Activated CD8-positive, alpha-beta memory T cell treated with anti-CD3 and anti-CD28 coated beads for 1 hour (primary cell): ENCODE results near the gene STIL.
"Not testable (repeated sequence)": the region's sequence is repeated elsewhere in the genome, so short reads cannot be mapped to it uniquely, and the experiment has no call there.

Experiments used
- DNase-seq, 2 donors: peaks; one replicate each; pipeline ENCODE4 v3.0.0-alpha.2; 2020; ENCODE audit warnings: low read depth in 1 of 2; ENCODE audit errors: extremely low read depth in 1 of 2

The STIL gene

DNA sequence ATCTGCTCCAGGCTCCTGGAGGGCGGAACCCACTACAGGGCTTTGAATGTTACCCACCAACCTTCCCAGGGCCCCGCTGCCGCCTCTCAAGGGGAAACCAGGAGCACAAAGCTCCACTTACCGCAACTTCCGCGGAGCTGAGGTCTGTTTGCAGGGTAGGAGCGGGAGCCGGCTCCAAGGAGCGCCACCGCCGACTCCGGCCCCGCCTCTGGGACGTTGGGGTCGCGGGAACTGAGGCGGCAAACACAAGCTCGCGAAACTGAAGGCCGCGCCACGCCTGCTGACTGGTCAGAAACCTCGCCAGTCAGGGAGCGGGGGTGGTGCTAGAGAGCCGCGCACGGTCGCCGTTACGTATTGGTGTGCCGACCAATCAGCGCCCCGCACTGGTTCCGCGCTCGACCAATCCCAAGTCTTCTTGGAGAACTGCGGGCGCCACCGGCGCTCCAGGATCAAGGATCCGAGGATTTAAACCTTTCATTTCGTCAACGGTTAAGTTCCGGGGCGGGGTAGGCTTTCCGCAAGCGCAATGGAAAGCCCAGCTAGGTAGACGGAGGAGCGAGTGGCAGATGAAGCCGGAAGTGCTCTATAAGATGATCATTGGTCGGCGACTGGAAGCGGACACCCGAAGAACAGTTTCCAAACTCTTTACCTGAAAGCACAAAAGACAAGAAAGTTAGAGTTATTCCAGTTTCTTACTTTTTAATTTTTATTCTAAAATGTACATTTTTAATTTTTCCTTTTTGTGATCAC lies at the start of gene STIL:
TSS of gene STIL (minus strand) at position 233 of the 750 bp plus-strand sequence. CDS start 3,828 bp downstream, outside the sequence.
- peak; percentile 91 to 92 for DNase-seq

DNA sequence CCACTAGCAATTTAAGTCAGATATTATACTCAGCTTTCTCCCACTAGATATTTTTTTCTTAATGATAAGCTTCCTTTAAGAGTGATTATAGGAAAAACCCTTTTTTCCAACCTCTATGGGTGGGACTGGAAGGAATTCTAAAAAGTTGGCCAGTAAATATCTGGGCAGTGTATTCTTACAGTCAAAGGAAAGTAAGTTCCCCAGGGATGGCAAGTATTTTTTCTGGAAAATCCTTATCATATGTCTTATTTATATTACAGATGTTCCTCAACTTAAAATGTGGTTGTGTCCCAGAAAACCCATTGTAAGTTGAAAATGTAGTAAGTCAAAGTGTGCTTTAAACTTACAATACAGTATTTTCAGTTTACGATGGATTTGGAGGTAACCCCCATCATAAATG lies 48.9 kb upstream of the STIL start:
- DNase-seq = no peak

DNA sequence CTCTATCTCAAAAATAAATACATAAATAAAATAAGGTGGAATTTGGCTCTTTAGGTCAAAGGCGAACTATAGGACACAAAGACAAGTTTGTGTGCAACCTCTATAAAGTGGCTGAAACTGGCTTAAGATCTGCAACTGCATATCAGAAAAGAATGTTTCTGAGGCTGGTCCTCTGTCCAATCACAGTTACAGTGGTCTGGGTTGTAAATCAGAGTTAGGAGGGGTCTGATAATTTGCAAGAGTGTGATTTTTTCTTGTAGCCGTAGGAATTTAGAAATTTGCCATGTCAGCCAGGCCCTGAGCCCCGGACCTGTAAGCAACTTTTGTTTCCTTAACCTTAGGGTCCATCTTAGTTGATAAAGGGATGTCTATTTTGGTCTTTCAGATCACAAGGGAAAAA lies 47.4 kb upstream of the STIL start:
- no peak for DNase-seq

DNA sequence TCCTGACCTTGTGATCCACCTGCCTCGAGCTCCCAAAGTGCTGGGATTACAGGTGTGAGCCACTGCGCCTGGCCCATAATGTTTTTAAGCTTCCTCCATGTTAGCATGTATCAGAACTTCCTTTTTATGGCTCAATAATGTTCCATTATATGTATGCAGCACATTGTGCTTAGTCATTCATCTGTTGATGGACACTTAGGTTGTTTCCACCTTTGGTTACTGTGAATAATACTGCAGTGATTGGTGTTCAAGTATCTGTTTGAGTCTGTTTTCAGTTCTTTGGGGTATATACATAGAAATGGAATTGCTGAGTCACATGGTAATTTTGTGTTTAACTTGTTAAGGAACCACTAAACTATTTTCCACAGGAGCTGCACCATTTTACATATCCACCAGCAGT lies 37.4 kb upstream of the STIL start:
- DNase-seq = no peak

DNA sequence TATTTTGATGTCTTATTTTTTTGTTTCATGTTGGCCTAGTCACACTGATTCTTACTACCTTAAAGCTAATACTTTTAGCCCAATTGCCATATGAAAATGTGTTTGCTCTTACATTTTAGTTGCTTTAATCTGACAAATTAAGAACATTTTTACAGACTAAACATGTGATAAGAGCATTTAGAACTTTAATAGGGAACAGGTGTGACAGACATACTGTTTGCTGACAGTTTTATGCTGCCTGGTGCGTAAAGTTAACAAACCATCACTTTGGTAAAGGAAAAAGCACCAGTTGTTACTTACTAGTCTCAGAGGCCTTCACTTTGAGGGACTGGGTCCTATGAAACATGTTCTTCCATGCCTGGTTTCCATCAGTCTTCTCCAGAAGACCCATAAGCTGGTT lies 34.3 kb upstream of the STIL start:
- no peak for DNase-seq

DNA sequence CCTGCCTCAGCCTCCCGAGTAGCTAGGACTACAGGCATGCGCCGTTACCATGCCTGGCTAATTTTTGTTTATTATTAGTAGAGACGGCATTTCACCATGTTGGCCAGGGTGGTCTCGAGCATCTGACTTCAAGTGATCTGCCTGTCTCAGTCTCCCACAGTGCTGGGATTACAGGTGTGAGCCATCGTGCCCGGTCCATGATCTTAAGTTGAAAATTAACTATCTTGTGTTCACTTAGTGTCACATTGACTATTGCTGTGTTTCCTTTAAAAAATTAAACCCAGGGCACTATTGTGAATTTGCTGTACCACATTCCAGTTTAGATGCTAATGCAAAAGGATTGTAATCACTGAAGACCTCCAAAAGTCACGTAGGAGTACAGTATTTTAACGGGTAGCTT lies 33.8 kb upstream of the STIL start:
- no peak for DNase-seq

DNA sequence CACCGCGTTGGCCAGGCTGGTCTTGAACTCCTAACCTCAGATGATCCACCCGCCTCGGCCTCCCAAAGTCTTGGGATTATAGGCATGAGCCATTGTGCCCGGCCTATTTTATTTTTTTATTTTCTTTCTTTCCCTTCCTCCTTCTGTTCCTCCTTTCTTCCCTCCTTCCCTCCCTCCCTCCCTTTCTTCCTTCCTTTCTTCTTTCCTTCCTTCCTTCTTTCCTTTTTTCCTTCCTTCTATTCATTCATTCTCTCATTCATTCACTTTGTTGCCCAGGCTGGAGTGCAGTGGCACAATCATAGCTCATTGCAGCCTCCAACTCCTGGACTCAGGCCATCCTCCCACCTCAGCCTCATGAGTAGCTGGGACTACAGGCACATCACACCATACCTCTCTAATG lies 33.0 kb upstream of the STIL start:
- DNase-seq = not testable (repeated sequence)

DNA sequence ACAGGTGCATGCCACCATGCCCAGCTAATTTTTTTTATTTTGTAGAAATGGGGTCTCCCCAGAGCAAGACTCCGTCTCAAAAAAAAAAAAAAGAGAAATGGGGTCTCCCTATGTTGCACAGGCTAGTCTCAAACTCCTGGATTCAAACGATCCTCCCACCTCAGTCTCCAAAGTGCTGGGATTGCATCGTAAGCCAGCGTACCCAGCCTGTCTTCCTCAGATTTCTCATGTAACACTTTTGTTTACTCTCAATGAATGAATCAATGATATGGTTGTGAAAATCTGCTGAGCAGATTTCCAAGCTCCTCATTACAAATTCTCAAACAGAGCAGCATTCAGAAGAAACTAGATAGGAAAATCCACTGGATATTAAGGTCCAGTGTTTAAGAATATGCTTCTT lies 26.3 kb upstream of the STIL start:
- no peak for DNase-seq

DNA sequence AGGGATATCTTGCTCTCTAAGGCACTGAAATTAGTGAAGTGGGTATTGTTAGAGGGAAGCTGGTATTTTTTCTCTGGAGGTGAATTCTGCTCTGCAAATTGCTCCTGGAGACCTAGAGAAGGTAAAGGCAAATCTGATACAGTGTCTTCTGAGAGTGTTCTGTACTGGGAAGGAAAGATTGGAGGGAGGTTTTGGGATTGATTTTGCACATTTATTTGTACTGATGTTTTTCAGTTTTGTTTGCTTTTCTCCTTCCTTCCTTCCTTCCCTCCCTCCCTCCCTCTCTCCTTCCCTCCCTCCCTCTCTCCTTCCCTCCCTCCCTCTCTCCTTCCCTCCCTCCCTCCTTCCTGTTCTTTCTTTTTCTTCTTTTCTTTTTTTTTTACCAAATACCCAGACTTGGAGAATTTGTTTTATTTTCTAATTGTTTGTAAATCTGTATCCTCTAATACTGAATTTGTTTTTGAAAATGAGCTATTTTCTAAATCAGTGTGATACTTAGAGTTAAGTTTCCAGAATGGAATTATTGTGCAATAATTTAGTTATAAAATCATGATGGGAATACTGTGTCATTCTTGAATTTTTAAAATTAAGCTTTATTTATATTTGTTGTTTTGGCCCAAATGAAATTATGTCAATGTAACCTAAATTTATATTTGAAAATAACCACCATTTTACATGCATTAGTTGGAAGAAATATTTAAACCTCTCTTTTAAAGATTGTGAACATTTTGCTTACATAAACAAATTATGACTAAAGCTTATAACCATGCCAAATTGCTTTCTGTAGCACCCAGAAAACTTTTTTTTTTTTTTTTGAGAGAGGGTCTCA lies 24.5 kb upstream of the STIL start:
- DNase-seq = no peak

DNA sequence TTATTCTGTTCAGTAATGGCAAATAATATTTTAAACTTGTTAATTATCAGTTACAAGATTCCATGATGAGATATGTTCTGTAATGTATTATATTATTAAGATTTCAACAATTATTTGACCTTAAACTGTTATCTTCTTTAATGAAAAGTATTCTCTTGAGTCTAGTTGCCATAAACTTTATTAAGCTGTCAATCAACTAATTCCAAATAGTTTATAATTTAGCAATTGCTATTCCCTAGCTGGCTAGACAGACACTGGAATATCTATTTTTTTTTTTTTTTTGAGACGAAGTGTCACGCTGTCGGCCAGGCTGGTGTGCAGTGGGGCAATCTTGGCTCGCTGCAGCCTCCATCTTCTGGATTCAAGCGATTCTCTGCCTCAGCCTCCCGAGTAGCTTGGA lies 23.4 kb upstream of the STIL start:
- DNase-seq = no peak

DNA sequence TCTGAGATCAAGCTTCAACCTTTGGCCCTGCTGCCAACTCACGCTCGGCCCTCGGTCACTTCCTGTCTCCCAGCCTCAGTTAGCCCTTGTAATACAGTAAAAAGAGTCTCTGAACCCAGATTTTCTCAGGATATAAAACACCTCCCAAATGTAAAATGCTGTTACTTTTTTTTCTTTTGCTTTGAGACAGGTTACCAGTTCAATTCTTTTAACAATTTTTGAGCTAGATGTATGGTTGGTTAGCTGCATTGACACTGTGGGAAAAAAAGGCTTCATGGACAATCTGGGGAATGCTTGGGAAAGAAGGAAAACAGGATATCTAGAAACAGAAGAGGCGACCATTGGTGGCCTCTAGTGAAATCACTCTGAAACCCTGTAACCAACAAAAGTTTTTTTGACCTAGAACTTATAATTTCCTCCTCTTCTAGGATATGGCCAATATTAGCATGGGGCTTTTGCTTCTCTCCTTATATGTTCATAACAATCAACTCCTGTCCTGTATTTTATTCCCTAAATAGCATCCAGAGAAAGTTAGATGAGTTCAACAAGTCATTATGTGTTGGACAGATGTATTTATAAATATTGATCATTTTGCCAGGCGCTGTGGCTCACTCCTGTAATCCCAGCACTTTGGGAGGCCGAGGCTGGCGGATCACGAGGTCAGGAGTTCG lies 21.0 kb upstream of the STIL start:
- no peak for DNase-seq

DNA sequence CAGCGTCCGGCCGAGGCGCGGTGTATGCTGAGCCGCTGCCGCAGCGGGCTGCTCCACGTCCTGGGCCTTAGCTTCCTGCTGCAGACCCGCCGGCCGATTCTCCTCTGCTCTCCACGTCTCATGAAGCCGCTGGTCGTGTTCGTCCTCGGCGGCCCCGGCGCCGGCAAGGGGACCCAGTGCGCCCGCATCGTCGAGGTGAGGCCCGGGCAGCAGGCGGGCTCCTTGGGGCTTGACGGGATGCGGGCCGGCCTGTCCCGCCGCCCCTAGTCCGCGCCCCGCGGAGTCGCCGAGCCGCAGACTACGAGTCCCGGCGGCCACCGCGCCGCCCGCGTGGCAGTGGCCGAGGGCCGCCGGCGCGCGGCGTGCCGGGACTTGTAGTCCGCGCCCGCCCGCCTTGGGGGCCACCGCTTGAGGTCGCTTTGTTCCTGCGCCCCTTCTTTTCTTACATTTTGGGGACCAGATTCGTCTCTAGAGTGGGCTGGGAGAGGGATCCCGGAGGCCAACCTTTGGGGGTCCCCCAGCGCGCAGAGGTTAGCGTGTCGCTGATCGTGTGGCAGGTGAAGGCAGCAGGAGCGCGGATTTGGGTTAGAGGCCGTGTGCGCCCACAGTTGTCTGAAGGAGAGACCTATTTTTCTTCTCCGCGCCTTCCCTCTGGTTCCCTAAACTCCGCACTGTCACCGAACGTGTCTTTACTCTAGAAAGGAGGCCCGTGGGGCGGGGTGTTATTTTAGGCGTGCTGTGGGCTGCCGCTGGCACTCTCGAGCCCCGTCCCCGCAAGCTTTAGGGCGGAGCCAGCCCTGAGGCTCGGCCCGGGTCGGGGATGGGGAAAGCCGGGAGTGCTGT lies 20.2 kb upstream of the STIL start:
- DNase-seq = peak in 1 of 2 donors; percentile 63

DNA sequence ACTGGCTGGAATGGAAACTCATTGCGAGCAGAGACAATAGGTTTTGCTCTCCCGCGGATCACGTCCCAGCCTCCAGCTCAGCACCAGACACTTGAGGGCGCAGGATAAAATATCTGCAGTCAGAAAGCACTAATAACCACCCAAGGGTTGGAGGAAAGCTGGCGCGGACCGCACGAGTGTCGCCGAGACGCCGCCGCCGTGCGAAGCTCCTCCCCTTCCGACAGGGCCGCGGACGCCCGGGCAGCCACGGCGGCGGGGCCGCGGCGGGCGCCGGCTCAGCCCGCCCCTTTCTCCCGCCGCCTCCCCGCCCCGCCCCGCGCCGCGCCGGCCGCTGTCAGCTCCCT lies 19.6 kb upstream of the STIL start, which contains the start of gene CMPK1:
TSS of gene CMPK1 (plus strand) at position 213 of the 344 bp plus-strand sequence. CDS start 156 bp downstream, outside the sequence.
- DNase-seq = peak in 1 of 2 donors; percentile 65

DNA sequence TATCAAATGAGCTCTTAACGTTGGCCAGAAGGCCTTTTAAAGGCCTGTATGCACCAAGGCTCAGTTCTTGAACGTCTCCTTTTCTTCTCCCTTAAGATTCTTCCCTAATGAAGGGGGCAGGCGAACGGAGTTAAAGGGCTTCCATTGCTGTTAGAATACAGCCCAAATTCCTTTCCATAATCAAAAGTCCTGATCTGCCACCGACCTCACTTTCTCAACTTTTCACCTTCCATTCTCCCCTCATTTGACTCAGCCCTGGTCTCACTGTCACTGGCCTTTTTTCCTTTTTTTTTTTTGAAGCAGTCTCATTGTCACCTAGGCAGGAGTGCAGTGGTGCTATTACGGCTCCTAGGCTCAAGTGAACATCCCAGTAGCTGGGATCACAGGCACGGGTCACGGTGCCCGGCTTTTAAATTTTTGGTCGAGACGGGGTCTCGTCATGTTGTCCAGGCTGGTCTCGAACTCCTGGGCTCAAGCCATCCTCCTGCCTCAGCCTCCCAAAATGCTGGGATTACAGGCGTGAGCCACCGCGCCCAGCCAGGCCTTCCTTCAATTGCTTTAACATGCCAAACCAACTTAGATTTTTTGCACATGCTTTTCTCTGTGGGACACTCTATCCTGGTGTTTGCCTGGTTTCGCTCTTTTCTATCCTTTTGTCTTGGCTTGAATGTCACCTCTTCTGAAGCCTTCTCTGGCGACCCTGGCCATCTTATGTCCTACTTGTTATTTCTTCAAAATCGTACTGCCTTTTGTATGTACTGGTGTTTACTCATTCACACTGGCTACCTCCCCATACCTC lies 19.0 kb upstream of the STIL start:
- no peak for DNase-seq

DNA sequence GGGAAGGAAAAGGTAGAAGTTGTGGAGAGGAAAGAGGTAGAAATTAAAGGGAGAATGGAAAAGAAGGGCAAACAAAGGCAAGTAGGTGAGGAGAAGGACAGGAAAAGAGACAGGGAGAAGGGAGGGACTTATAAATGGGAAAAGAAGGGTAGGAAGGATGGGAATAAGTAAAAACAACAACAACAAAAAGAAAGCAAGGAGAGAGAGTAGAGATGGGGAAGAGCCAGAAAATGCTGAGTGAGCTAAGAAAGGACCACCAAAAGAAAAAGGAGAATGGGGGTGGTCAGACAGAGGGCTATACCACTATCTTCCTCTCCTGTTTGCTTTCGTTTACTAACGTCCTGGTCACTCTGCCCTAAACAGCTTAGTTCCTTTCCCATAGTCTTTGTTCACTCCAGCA lies 17.9 kb upstream of the STIL start:
- no peak for DNase-seq

DNA sequence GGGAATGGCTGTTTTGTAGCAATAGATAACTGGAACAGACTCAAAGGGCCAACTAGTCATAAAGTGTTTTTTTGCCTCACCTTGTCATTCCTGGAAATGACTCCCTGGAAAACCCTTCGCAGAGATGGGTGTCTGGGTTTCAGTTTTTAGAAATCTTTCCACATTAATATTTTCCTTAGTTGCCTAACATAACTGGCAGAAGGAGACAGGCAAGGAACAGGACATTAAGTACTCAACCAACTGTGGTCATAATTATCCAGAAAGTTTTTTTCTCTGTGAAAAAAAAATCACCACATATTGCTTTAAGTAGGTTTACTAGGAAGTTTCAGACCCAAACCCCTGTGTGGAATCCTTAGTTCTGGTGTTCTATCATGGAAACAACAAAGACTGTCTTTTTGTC lies 16.3 kb upstream of the STIL start:
- no peak for DNase-seq

DNA sequence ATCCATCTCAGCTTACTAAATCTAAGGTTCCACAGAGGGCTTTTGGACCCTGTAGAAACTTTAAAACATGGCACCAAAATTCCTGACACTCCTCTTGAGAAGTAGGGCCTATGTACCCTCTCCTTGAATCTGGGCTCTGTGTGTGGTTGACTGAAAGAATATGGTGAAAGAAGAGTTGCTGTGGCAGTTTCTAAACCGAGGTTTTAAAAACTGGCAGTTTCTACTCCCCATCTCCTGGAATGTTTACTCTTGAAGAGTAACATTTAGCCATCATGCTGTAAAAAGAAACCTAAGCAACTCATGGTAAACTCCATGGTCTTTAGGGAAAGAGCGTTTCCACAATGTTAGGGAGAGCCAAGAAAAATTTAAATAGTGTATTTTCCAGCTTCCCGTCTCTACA lies 15.0 kb upstream of the STIL start:
- no peak for DNase-seq

DNA sequence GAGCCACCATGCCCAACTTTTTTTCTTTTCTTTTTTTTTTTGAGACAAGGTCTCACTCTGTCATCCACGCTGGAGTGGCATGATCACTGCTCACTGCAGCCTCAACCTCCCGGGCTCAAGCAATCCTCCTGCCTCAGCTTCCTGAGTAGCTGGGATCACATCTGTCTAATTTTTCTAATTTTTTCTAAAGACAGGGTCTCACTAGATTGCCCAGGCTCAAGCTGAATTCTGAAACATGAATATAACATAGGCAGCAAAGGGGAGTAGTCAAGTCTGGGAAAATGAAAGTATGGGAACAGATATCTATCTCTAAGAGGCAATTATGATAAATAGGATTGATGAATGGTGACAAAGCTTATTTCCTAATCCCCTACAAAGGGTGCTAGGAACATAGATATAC lies 12.3 kb upstream of the STIL start:
- DNase-seq = no peak

DNA sequence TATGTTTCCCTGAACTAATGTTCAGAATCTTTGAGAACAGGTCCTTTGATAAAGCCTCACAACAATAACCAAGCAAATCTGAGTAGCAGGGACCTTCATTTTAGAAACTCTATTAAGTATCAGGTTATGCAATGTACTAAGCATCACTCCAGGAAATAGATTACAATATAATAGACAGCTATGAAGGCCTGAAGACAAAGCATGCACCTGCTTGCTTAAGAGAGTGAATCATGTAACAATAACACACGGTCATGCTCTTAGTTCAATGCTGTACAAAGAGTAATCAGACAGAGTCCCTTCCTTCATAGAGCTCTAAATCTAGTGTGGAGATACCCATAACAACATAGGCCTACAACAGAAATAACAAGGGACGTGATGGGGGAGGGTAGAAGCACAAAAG lies 11.6 kb upstream of the STIL start:
- no peak for DNase-seq

DNA sequence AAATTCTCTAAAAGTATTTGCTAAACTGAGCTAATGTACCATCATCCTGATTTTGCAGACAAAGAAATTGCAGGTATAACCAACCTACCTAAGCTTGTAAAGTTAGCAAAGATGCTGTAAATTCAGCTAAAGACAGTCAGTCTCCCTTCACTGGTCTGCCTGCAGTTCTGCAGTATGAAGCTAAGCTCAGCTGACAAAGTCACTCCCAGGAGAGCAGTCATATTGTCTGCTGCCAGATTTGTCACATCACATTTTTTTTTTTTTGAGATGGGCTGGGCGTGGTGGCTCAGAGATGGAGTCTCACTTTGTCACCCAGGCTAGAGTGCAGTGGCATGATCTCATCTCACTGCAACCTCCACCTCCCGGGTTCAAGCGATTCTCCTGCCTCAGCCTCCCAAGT lies 10.7 kb upstream of the STIL start:
- DNase-seq = no peak
